HUES6 (cell line): Measurements from ENCODE around the gene SLC7A4.

Experiments used
- H3K27ac ChIP-seq: 2 replicates; pipeline ENCODE4 v1.7.0; 2013; ENCODE audit warnings: low read depth, mild to moderate bottlenecking, low read length, inconsistent platforms
- H3K27me3 ChIP-seq: 2 replicates; pipeline ENCODE4 v1.6.1; 2013; ENCODE audit warnings: low read length; ENCODE audit not compliant: control insufficient read depth, insufficient read depth
- H3K36me3 ChIP-seq: 2 replicates; pipeline ENCODE4 v1.6.1; 2013; ENCODE audit warnings: low read length; ENCODE audit not compliant: control insufficient read depth, insufficient read depth
- H3K4me1 ChIP-seq: 2 replicates; pipeline ENCODE4 v1.6.1; 2013; ENCODE audit warnings: low read length; ENCODE audit not compliant: control insufficient read depth, insufficient read depth
- H3K4me3 ChIP-seq: 2 replicates; pipeline ENCODE4 v1.5.1; 2013; ENCODE audit warnings: low read depth, low read length
- H3K9ac ChIP-seq: one replicate; pipeline ENCODE4 v1.6.1; 2013; ENCODE audit warnings: mild to moderate bottlenecking, low read length
- H3K9me3 ChIP-seq: 2 replicates; pipeline ENCODE4 v1.6.1; 2013; ENCODE audit warnings: low read depth, low read length; ENCODE audit not compliant: control insufficient read depth, insufficient read depth

SLC7A4 gene

DNA sequence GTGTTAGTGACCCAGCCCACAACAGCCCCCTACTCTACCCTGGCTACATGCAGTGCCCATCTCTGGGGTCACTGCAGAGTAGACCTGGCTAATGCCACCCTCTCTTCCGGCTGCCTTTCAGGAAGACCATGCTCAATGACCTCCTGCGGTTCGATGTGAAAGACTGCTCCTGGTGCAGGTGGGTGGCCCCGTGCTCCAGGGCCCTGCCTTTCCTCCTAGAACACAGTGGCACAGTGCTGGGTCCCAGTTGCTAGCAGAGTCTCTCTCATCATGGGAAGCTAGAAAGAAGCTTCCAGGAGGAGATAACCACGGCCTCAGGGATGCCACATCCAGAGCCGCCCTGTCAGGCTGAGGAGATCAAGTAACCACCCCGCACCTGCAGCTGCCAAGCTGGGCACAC lies 46.6 kb downstream of the SLC7A4 start:
- H3K27ac ChIP-seq, result no peak overlapping the region
- H3K4me3 ChIP-seq, result no peak overlapping the region
- H3K27me3 ChIP-seq, result peaks cover 1% of the 10 kb centered on the region; the same call in 1 of the 2 replicates
- peaks cover 35% of the 10 kb centered on the region for H3K36me3 ChIP-seq
- H3K4me1 ChIP-seq, result peaks cover 8% of the 10 kb centered on the region; the same call in 1 of the 2 replicates
- no peak overlapping the region for H3K9ac ChIP-seq
- H3K9me3 ChIP-seq, result no peaks in the 10 kb centered on the region

GRCh38 chr22:20983081-20983771 lies 49.1 kb downstream of the SLC7A4 start:
- H3K9ac ChIP-seq, result no peak overlapping the region
- peaks cover 24% of the 10 kb centered on the region for H3K36me3 ChIP-seq
- H3K4me1 ChIP-seq, result peaks cover 16% of the 10 kb centered on the region
- peaks cover 21% of the 10 kb centered on the region for H3K27me3 ChIP-seq
- peak overlapping the region; percentile 89 for H3K4me3 ChIP-seq
- H3K27ac ChIP-seq, result no peak overlapping the region
- peaks cover 9% of the 10 kb centered on the region for H3K9me3 ChIP-seq

- H3K4me1 ChIP-seq, result peaks cover 16% of the 10 kb centered on the region
These were observed 49.8 kb downstream of the SLC7A4 start for GRCh38 chr22:20982563-20982882.

GRCh38 chr22:20981787-20982562 lies 50.4 kb downstream of the SLC7A4 start, which contains the start of gene LZTR1:
Gene LZTR1 (plus strand): TSS chr22:20982297. CDS start chr22:20982372, 75 bp downstream.
- Histone ChIP-seq H3K9me3 (peaks cover 12% of the 10 kb centered on the region), H3K4me1 (peaks cover 16% of the 10 kb centered on the region), H3K27ac (peak within 1 kb of the TSS; percentile 83; the same call in 1 of the 2 replicates), H3K27me3 (peaks cover 33% of the 10 kb centered on the region), H3K4me3 (peak within 1 kb of the TSS; percentile 89), H3K36me3 (peaks cover 15% of the 10 kb centered on the region; the same call in 1 of the 2 replicates), H3K9ac (peak within 1 kb of the TSS; percentile 97)

More at GRCh38 chr22:20982563-20982882, 49.8 kb downstream of the SLC7A4 start:
- peaks cover 12% of the 10 kb centered on the region for H3K9me3 ChIP-seq
- H3K36me3 ChIP-seq, result peaks cover 17% of the 10 kb centered on the region
- peaks cover 28% of the 10 kb centered on the region for H3K27me3 ChIP-seq
- peak overlapping the region; percentile 89 for H3K4me3 ChIP-seq
- no peak overlapping the region; the same call in 1 of the 2 replicates for H3K27ac ChIP-seq
- H3K9ac ChIP-seq, result peak overlapping the region; percentile 97

DNA sequence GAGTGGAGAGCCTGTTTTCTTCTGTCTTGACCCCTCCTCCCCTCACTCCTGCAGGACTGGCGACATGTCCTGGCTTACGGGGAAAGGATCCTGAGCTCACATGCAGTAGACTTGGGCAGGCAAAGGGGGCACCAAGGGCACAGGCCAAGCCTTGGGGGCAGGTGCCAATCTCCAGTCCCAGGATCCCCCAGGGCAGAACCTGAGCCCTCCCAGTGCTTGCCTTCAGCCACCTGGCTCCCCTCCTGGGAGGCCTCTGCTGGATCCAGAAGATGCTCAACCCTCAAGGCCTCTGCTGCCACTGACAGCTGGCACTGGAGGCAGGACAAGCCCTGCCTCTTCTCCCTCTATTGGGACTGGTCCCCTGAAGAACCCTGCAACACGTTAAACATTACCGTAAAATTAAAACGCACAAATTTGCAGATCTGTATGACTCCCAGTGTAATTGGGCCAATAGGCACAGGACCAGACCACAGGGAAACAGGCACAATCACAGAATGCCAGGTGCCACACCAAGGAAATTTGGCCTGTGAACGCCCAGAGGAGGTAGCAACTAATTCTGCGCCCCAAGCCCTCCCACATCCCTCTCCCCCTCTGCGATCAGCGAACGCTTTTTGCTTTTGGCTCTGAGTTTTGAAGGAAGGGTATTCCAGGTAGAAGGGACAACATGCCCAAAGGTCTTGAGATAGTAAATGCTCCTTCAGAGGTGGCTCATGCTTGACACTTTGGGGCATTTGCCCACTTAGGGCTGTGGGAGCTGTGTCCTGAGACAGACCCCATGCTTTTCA lies 51.2 kb downstream of the SLC7A4 start:
- Histone ChIP-seq H3K27me3 (peaks cover 41% of the 10 kb centered on the region), H3K4me1 (peaks cover 16% of the 10 kb centered on the region), H3K4me3 (peak overlapping the region; percentile 89), H3K27ac (no peak overlapping the region; the same call in 1 of the 2 replicates), H3K9me3 (peaks cover 12% of the 10 kb centered on the region), H3K36me3 (peaks cover 11% of the 10 kb centered on the region; the same call in 1 of the 2 replicates), H3K9ac (peak overlapping the region; percentile 97)

GRCh38 chr22:20980523-20980922 lies 51.8 kb downstream of the SLC7A4 start:
- Histone ChIP-seq H3K27ac (no peak overlapping the region), H3K27me3 (peaks cover 48% of the 10 kb centered on the region), H3K36me3 (peaks cover 6% of the 10 kb centered on the region; the same call in 1 of the 2 replicates), H3K9me3 (peaks cover 12% of the 10 kb centered on the region), H3K4me3 (no peak overlapping the region), H3K4me1 (peaks cover 16% of the 10 kb centered on the region), H3K9ac (no peak overlapping the region)

- H3K27ac ChIP-seq, result no peak overlapping the region
- peak overlapping the region; percentile 28 for H3K9ac ChIP-seq
- peaks cover 49% of the 10 kb centered on the region for H3K27me3 ChIP-seq
These were observed 52.4 kb downstream of the SLC7A4 start for GRCh38 chr22:20979940-20980453.

GRCh38 chr22:20979243-20979809 lies 53.0 kb downstream of the SLC7A4 start:
- peak overlapping the region; percentile 28 for H3K9ac ChIP-seq
- H3K9me3 ChIP-seq, result peaks cover 12% of the 10 kb centered on the region
- H3K36me3 ChIP-seq, result 0 out of 2 replicates have a peak, but pooled peaks cover 5% of the 10 kb centered on the region
- H3K4me3 ChIP-seq, result peak overlapping the region; percentile 45
- H3K27me3 ChIP-seq, result peaks cover 54% of the 10 kb centered on the region
- H3K27ac ChIP-seq, result no peak overlapping the region
- peaks cover 16% of the 10 kb centered on the region for H3K4me1 ChIP-seq

More at GRCh38 chr22:20979940-20980453, 52.4 kb downstream of the SLC7A4 start:
- H3K4me3 ChIP-seq, result peak overlapping the region; percentile 43
- H3K36me3 ChIP-seq, result 0 out of 2 replicates have a peak, but pooled peaks cover 5% of the 10 kb centered on the region
- peaks cover 12% of the 10 kb centered on the region for H3K9me3 ChIP-seq
- H3K4me1 ChIP-seq, result peaks cover 16% of the 10 kb centered on the region
